ENCODE measurements around the gene MLXIP. TPM values are rescaled to one million over a fixed set of nuclear protein-coding genes. Genes with fewer than 3 reads are reported as not detected.

The MLXIP gene
- 11.9 and 16.3 TPM in 2 replicates for total RNA-seq

GRCh38 chr12:122078141-122079032 is at the start of gene MLXIP:
Gene MLXIP, plus strand, starts transcription at chr12:122078756. Its CDS starts 98 bp downstream, at chr12:122078854.

GRCh38 chr12:122174155-122174845 is 95.7 kb downstream of the MLXIP start, which contains the start of gene IL31:
Gene IL31, minus strand, starts transcription at chr12:122174221. Its CDS starts 49 bp downstream, at chr12:122174172.

GRCh38 chr12:122182887-122183587 is 104.5 kb downstream of the MLXIP start, which contains the start of gene LRRC43:
Gene LRRC43, plus strand, starts transcription at chr12:122183123. Its CDS starts 22 bp downstream, at chr12:122183145.

Other genes with a start within 250 kb of the MLXIP start
- gene HPD, start 219.9 kb upstream of the MLXIP start, total RNA-seq: 0.28 TPM in 1 of 2 replicates, not detected in the other
- 33.8 and 84.5 TPM in 2 replicates for gene PSMD9, start 190.0 kb upstream of the MLXIP start, total RNA-seq
- 3.8 and 4.2 TPM in 2 replicates for gene CFAP251, start 160.2 kb upstream of the MLXIP start, total RNA-seq
- 6.3 and 7.0 TPM in 2 replicates for gene BCL7A, start 56.9 kb upstream of the MLXIP start, total RNA-seq
- gene IL31, start 95.5 kb downstream of the MLXIP start, total RNA-seq: not detected in 2 replicates
- 0.38 and 1.7 TPM in 2 replicates for gene LRRC43, start 104.4 kb downstream of the MLXIP start, total RNA-seq
- gene B3GNT4, start 125.0 kb downstream of the MLXIP start, total RNA-seq: under 0.01 and 0.77 TPM in 2 replicates
- 92.7 and 96.2 TPM in 2 replicates for gene DIABLO, start 147.3 kb downstream of the MLXIP start, total RNA-seq
- 18.0 and 22.6 TPM in 2 replicates for gene VPS33A, start 187.7 kb downstream of the MLXIP start, total RNA-seq